Adrenal gland (tissue), 5 donors: ENCODE measurements around the gene EHD4.

ENCODE experiments used
- POLR2A ChIP-seq, 2 donors: fragments of 450-650 bp; IDR thresholded peaks; one replicate each; pipeline ENCODE4 v1.6.1; 2017; ENCODE audit warnings: antibody characterized with exemption in 2 of 2, mild to moderate bottlenecking in 2 of 2, moderate library complexity in 1 of 2
- TF ChIP-seq, protein P1 (sequence below), 6 experiments: fragments of 450-650 bp in 4 of 6; fragments of 200-600 bp in 2 of 6; sonication (generic) in 1 of 6; IDR thresholded peaks; 1 replicate in 5 of 6; 2 replicates in 1 of 6; pipeline versions ENCODE4 v1.5.1 to v1.8.0; 2016 to 2021; ENCODE audit warnings: antibody characterized with exemption in 6 of 6, mild to moderate bottlenecking in 2 of 6, moderate library complexity in 1 of 6
- donor health status: DM: no; HTN: no; CAD: no.

DNA sequence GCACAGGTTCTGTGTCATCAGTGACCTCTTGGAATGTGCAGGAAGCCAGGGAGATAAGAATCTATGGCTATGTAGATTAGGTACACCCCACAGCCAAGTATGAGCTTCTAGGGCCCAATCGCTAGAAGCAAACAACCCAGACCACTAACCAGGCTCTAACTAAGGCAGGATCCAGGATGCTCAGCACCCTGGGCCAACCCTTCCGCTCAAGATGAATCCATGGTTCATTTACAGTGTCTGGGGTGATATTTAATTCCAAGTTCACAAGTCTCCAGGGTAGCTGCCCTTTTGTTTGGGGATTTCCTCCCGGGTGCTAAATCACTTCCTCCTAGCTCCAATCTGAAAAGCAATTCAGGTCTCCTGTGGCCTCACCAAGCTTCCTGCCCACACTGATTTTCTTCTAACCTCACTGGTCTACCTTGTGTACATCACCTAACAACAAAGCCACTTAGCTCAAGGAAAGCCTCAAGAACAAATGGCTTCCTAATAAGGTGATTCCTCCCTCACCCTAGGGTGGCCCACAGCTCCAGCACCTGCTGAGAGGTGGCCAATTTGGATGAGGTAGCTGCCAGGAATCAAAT is 2.4 kb downstream of the EHD4 start:
- TF ChIP-seq, protein P1, sequence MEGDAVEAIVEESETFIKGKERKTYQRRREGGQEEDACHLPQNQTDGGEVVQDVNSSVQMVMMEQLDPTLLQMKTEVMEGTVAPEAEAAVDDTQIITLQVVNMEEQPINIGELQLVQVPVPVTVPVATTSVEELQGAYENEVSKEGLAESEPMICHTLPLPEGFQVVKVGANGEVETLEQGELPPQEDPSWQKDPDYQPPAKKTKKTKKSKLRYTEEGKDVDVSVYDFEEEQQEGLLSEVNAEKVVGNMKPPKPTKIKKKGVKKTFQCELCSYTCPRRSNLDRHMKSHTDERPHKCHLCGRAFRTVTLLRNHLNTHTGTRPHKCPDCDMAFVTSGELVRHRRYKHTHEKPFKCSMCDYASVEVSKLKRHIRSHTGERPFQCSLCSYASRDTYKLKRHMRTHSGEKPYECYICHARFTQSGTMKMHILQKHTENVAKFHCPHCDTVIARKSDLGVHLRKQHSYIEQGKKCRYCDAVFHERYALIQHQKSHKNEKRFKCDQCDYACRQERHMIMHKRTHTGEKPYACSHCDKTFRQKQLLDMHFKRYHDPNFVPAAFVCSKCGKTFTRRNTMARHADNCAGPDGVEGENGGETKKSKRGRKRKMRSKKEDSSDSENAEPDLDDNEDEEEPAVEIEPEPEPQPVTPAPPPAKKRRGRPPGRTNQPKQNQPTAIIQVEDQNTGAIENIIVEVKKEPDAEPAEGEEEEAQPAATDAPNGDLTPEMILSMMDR (IDR thresholded peaks at IDR 0.05) = no peak
- no peak for TF ChIP-seq POLR2A (IDR thresholded peaks at IDR 0.05)
